Ammon's horn (tissue), 1 donor: ENCODE measurements around the gene MGME1.
"Not testable (repeated sequence)": the region's sequence is repeated elsewhere in the genome, so short reads cannot be mapped to it uniquely, and the experiment has no call there.

Experiments
- DNase-seq: peaks from one replicate; pipeline ENCODE4 v3.0.0-alpha.2; 2016; ENCODE audit warnings: low spot score

Gene MGME1

GRCh38 chr20:17960400-17960885 lies 8.4 kb upstream of the MGME1 start:
- not testable (repeated sequence) for DNase-seq

- no peak for DNase-seq
Measured at GRCh38 chr20:17960927-17961586, 7.8 kb upstream of the MGME1 start.

DNA sequence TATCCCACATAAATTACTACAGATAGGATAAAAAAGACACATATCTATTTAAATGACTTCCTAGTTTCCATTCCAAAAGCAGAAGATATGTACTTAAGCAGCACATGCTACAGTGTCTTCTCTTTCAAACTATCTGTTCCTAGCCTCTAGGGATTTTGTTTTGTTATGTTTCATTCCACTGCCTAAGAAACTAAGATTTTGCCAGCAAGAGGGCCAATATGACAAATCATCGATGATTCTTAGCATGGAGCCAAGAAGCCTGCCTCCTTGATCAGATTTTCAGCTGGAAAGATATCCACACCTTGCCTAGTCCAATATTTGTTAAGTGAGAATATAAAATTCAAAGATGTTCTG lies 7.3 kb upstream of the MGME1 start:
- no peak for DNase-seq

DNA sequence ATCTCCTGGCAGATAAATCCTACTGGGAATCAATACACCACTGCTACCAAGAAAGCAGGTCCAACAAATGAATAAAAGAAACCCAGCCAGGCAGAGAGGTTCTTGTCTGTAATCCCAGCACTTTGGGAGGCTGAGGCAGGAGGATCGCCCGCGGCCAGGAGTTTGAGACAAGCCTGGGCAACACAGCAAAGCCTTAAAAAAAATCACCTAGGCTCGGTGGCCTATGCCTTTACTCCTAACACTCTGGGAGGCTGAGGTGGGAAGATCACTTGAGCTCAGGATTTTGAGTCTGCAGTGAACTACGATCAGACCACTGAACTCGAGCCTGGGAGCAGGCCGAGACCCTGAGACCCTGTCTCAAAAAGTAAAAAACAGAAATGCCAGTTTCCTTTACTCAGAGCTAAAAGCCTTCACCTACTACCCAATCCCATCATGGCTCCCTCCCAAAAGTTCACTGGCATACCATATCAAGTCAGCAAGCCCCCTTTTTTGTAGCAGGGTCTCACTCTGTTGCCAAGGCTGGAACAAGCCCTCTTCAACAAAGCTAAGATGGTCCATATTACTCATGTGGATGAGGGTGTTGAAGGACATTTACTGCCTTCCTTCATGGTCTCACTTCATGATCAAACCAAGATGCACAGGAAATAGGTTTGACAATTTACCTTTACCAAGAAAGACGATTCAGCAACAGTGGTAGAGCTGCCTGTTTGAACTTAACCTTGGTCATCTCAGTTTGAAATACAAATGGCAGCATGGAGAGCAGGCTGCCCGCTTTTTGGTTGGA lies 5.5 kb upstream of the MGME1 start:
- no peak for DNase-seq

- DNase-seq = no peak
Measured at GRCh38 chr20:17964073-17964472, 4.7 kb upstream of the MGME1 start.

DNA sequence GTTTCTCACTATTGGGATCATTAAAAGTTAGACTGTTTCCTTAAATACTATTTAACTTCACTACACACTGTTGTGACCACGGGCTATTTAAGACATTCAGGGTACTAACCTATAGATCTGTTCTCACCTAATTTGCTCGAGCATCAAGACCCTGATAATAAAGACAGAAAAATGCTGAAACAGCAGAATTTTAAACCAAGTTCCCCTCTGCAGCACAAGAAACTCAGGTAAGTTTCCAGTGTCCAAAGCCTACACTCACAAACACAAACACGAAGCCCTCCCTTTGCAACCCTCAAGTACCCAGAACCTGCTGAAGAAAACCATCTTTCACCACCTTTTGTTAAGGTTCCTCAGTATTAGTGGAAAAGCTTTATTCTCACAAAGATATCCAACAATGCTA lies 4.2 kb upstream of the MGME1 start:
- no peak for DNase-seq

DNA sequence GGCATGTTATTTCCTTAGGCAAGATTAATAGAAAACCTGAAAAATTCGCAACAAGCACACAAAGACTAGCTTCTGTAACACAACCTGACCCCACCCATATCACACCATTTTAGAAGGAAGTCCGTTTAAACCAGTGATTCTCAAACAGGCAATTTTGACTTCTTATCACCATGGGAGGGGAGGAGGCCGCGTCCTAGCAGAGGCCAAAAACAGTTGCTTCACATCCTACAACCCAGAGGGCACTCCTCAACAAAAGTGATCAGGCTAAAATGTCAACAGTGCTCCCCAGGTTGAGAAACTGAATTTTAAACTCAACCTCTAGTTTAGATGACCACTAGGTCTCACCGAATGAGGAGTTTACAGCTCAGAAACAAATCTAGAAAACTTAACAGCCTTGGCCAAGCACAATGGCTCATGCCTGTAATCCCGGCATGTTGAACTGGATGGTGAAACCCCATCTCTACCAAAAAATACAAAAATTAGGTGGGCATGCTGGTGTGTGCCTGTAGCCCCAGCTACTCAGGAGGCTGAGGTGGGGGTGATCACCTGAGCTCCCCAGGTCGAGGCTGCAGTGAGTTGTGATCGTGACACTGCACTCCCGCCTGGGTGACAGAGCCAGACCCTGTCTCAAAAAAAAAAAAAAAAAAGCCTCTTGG lies 3.6 kb upstream of the MGME1 start:
- DNase-seq = no peak

GRCh38 chr20:17966432-17967310 lies 2.1 kb upstream of the MGME1 start:
- no peak for DNase-seq

DNA sequence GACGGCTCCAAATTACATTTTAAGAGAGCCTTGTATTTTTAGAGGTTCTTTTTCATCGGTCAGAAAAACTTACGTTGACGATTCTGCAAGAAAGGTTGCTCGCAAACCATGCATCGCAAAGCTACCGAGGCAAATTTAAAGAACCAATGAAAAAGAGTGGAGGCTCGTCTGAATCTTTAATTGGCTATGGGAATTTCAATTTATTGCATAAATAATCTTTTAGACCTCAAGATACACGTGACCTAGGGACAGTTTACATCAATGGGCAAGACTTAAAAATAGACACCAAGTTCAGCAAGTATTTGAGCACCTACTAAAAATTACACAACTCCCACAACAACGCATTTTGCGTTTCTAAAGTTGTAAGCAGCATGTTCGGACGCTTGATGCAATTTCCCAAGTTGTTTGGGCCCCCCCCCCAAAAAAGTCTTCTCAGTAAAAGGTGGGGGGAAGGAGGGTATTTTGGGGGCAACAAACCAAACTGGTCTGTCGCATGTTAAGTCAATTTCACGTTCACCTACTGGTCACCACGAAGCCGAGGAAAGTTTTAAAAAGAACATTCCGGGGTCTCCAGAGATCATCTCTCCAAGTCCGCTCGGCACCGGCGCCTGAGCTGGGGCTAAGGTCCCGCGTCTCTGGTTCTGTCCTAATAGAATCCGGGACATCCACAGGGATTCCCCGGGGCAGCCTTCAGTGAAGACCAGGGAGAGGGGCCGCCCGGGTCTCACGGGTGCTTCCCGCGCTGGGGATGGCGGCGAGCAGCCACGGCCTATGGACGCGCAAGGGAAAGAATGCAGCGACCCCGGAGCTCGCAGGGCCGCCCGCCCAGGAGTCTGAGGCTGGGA lies 1.1 kb upstream of the MGME1 start:
- DNase-seq = no peak

DNA sequence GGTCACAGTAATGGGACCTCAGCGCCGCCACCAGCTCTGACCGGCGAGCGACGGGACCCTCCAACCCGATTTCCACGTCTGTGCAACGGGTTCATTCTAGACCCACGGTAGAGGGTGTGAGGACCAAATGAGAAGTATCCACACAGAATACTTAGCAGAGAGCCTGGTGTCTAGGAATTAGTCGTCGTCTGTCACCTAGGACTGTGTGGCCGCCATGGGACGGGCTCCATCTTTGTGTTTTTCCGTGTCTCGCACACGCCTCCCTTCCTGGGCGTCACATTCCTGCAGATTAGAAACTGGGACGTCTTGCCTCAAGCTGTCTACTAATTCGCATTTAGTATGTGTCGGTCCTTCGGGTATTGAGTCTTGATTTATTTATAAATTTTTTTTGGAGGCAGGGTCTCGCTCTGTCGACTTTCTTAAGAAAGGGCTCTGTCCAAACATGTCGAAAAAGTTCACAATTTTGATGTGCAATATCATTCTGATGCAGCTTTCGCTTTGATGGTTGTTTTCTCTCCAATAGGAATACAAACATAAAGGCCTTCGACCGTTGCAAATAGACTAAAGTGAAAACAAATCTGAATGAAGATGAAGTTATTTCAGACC lies 563 bp downstream of the MGME1 start:
- peak; percentile 66 for DNase-seq

DNA sequence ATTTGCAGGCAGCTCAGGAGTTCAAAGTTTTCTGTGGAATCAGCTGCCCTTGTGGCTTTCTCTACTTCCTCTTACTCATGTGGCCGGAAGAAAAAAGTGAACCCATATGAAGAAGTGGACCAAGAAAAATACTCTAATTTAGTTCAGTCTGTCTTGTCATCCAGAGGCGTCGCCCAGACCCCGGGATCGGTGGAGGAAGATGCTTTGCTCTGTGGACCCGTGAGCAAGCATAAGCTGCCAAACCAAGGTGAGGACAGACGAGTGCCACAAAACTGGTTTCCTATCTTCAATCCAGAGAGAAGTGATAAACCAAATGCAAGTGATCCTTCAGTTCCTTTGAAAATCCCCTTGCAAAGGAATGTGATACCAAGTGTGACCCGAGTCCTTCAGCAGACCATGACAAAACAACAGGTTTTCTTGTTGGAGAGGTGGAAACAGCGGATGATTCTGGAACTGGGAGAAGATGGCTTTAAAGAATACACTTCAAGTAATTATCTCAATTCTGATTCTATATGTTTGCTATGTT lies 1.1 kb downstream of the MGME1 start:
- peak; percentile 61 for DNase-seq

- peak; percentile 22 for DNase-seq
Measured at GRCh38 chr20:17971300-17972013, 2.6 kb downstream of the MGME1 start.

DNA sequence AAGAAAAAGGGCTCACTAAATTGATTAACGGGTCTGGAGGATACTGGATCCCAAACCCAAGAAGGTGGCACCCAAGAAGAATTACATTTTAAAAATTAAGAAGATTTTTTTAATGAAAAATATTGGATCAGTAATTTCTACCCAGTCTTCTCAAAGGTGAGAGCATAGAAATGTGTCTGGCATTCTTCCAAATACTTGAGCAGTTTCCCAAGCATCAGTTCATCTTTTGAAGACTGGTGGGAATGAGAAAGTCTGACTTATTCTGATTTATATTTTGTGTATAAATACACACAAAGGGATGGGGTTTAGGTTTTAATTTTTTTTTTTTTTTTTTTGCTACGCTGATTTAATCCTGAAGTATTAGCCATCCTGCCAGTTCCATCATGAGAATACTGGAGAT lies 3.3 kb downstream of the MGME1 start:
- no peak for DNase-seq

DNA sequence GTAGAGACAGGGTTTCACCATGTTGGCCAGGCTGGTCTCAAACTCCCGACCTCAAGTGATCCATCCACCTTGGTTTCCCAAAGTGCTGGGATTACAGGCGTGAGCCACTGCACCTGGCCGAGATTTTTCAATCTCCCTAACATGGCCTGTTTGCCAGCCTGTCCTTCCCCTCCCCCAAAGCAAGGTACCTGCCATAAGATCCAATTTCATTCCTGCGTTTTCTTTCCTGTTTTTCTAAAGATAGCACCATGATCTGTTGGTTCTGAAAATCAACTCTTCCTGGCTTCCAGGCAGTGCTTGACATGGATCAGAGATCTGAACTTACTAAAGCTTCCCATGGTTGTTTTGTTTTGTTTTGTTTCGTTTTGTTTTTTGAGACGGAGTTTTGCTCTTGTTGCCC lies 7.5 kb downstream of the MGME1 start:
- no peak for DNase-seq

DNA sequence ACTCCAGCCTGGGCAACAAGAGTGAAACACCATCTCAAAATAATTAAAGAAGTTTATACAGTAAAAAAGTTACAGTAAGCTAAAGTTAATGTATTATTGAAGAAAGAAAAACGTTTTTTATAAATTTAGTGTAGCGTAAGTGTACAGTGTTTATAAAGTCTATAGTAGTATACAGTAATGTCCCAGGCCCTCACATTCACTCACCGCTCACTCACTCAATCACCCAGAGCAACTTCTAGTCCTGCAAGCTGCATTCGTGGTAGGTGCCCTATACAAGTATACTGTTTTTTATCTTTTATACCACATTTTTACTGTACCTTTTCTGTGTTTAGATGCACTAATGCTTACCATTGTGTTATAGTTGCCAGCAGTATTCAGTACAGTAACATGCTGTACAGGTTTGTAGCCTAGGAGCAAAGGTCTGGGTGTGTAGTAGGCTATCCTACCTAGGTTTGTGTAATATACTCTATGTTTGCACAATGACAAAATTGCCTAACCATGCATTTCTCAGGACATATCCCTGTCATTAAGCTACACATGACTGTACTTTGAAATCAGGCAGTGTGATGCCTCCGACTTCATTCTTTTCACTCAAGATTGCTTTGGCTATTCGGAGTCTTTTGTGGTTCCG lies 16.7 kb downstream of the MGME1 start:
- DNase-seq = no peak

GRCh38 chr20:17987988-17988387 lies 19.2 kb downstream of the MGME1 start:
- no peak for DNase-seq

DNA sequence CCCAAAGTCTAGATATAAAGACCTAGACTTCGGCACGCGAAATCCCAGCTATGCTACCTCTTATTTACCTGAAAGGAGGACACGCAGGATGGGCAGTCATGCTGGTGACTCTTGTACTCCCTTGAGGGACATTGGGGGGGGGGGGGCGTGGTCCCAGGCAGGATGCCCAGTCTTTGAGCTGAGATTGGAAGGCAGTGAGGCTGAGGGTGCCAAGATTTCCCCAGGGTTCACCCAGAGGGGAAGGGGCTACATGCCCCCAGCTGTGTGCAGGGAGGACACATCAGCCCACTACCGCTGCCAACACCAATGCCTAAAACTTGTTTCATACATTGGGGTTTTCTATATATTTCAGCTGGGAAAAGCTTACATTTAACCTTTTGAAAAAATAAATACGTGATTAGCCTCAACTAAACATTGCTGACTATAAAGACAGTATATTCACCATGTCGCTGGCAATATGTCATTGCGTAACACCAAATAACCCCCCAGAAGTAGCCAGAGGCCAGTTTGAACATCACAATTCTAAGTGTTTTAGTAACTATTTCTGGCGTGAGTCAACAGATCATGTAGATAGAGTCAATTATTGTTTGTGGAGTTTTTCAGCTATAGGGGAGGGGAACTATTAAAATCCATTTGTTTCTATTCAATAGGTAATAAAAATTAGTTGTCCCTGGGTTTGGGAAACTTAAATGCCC lies 21.6 kb downstream of the MGME1 start:
- no peak for DNase-seq

DNA sequence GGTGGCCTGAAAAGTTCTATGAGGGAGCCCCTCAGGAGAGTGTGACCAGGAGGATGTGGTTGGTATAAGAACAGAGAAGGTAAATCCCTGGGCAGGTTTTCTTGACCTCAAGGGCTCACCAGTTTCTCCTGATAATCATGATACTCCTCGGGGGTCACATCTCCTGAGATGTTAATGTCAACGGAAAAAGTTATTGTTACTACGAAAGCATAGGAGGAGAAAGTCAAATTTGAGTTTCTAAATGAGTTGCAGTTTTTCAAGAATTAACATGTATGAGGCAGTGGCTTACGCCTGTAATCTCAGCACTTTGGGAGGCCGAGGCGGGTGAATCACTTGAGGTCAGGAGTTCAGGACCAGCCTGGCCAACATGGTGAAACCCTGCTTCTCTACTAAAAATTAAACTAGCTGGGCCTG lies 23.4 kb downstream of the MGME1 start:
- no peak for DNase-seq
